Gastrocnemius medialis (tissue), 4 donors: ENCODE measurements around the gene CD2BP2. TPM values are rescaled to one million over a fixed set of nuclear protein-coding genes. Genes with fewer than 3 reads are reported as not detected.
"Not testable (repeated sequence)": the region's sequence is repeated elsewhere in the genome, so short reads cannot be mapped to it uniquely, and the experiment has no call there.

Experiments
- ATAC-seq, 2 donors: fragments of 150-250 bp; one replicate each; pipeline ENCODE4 v1.9.1; 2016
- DNase-seq, 2 donors: peaks; one replicate each; pipeline ENCODE4 v3.0.0-alpha.2; 2019
- H3K27ac ChIP-seq, 4 donors: fragments of 200-600 bp; sonication (generic); 1 replicate in 1 of 4; 2 replicates in 3 of 4; pipeline ENCODE4 v1.5.1; 2016 to 2018; ENCODE audit warnings: mild to moderate bottlenecking in 2 of 4, moderate library complexity in 1 of 4
- H3K27me3 ChIP-seq, 3 donors: fragments of 200-600 bp; sonication (generic) in 2 of 3; 1 replicate in 1 of 3; 2 replicates in 2 of 3; pipeline versions ENCODE4 v1.5.1 to v1.6.0; 2016 to 2019; ENCODE audit warnings: mild to moderate bottlenecking in 1 of 3, moderate library complexity in 1 of 3
- H3K36me3 ChIP-seq, 2 donors: fragments of 200-600 bp; sonication (generic) in 1 of 2; one replicate each; pipeline ENCODE4 v1.5.1; 2017 to 2018
- H3K4me1 ChIP-seq, 2 donors: fragments of 200-600 bp; sonication (generic) in 1 of 2; one replicate each; pipeline ENCODE4 v1.5.1; 2016 to 2017; ENCODE audit warnings: mild to moderate bottlenecking in 2 of 2
- H3K4me3 ChIP-seq, 4 donors: fragments of 200-600 bp; sonication (generic) in 3 of 4; 1 replicate in 1 of 4; 2 replicates in 3 of 4; pipeline ENCODE4 v1.5.1; 2016 to 2019; ENCODE audit warnings: mild to moderate bottlenecking in 2 of 4
- H3K9me3 ChIP-seq, 3 donors: fragments of 200-600 bp; sonication (generic) in 2 of 3; 1 replicate in 1 of 3; 2 replicates in 2 of 3; pipeline ENCODE4 v1.5.1; 2016 to 2019
- in situ Hi-C, 4 donors: fragments of 200-750 bp; cut with MboI; loops; one replicate each; pipeline versions ENCODE4 v1.15.0 to v1.8.0; 2017; ENCODE audit warnings: low sequenced_read_pairs in 4 of 4
- intact Hi-C: fragments of 100-400 bp; cut with DNase I; formaldehyde crosslinking; loops from one replicate; pipeline ENCODE4 v1.15.1; 2023; ENCODE audit warnings: low total_unique reads
- total RNA-seq, 4 donors: library from RNA; depleted of rRNA; stranded (reverse); fragments of >200 nt; gene quantifications; one replicate each; pipeline versions ENCODE4 v1.1.0 to v1.2.3, GENCODE V29; 2016

CD2BP2 gene
- total RNA-seq, 4 donors from 2014 or later: 33.4 to 53.8 (median 40.9) TPM

DNA sequence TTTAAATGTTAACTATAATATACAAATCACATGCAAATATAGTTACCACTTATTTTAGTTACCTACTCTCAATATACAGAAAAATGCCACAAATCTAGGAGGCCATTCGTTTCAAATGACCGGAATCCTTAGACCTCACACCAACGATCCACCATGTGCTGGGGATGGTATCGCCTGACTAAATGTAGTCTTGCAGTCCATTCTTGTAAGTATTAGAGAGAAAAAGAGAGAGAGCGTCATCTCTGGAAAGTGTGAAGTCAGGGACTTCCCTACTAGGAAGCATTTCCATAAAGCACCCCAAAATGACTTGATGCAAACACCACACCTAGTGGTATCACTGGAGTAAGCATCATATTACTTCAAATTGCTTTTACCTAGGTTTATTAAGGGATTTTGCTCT is 45.9 kb downstream of the CD2BP2 start:
- H3K9me3 ChIP-seq, intact Hi-C loops, DNase-seq, ATAC-seq, H3K4me3 ChIP-seq, H3K36me3 ChIP-seq, in situ Hi-C loops, H3K27me3 ChIP-seq: not testable (repeated sequence)
- peak overlapping the region in 2 of 4 donors; percentile 14 to 41 for H3K27ac ChIP-seq
- H3K4me1 ChIP-seq: peaks cover 8 to 15% of the 10 kb centered on the region in 2 donors

Other genes starting within 250 kb of the CD2BP2 start
- gene GDPD3, start 241.8 kb downstream of the CD2BP2 start, total RNA-seq: under 1 TPM in 2 of 4 donors, not detected in 2; 0.29 to 0.66 TPM
- gene MAPK3, start 232.1 kb downstream of the CD2BP2 start, total RNA-seq: 10 to 100 TPM; 28.6 to 48.7 (median 38.0) TPM
- gene CORO1A, start 171.7 kb downstream of the CD2BP2 start, total RNA-seq: 1 to 10 TPM in 3 of 4 donors, under 1 TPM in 1; 0.44 to 8.9 (median 5.8) TPM
- gene BOLA2B, start 161.6 kb downstream of the CD2BP2 start, total RNA-seq: 100 to 1,000 TPM in 3 of 4 donors, 10 to 100 TPM in 1; 96.7 to 228 (median 140) TPM
- gene SLX1A, start 161.4 kb downstream of the CD2BP2 start, total RNA-seq: 100 to 1,000 TPM in 1 of 4 donors, 10 to 100 TPM in 3; 23.6 to 103 (median 45.7) TPM
- 10 to 100 TPM in 1 of 4 donors, 1 to 10 TPM in 2, not detected in 1; 4.9 to 11.3 (median 9.2) TPM for gene SULT1A3, start 156.1 kb downstream of the CD2BP2 start, total RNA-seq
- 10 to 100 TPM in 1 of 4 donors, 1 to 10 TPM in 1, under 1 TPM in 2; 0.62 to 10.4 (median 0.91) TPM for gene NPIPB13, start 106.8 kb downstream of the CD2BP2 start, total RNA-seq
- gene TBC1D10B, start 15.2 kb upstream of the CD2BP2 start, total RNA-seq: 10 to 100 TPM; 35.3 to 52.6 (median 43.6) TPM
- gene MYL11, start 19.5 kb upstream of the CD2BP2 start, total RNA-seq: 1,000 to 10,000 TPM; 1,053 to 4,879 (median 1,942) TPM
- under 1 TPM in 1 of 4 donors, not detected in 3; 0.65 TPM for gene SEPTIN1, start 27.3 kb upstream of the CD2BP2 start, total RNA-seq
- gene ZNF48, start 40.1 kb upstream of the CD2BP2 start, total RNA-seq: 10 to 100 TPM in 2 of 4 donors, 1 to 10 TPM in 2; 4.4 to 12.7 (median 8.7) TPM
- gene ZNF771, start 52.3 kb upstream of the CD2BP2 start, total RNA-seq: 10 to 100 TPM; 16.7 to 34.1 (median 24.7) TPM
- 10 to 100 TPM; 11.8 to 32.6 (median 17.8) TPM for gene DCTPP1, start 74.7 kb upstream of the CD2BP2 start, total RNA-seq
- gene SEPHS2, start 90.6 kb upstream of the CD2BP2 start, total RNA-seq: 10 to 100 TPM; 23.7 to 29.5 (median 27.4) TPM
- 1 to 10 TPM in 1 of 4 donors, under 1 TPM in 2, not detected in 1; 0.16 to 1.9 (median 0.86) TPM for gene ITGAL, start 117.4 kb upstream of the CD2BP2 start, total RNA-seq
- 100 to 1,000 TPM in 1 of 4 donors, 10 to 100 TPM in 3; 39.8 to 118 (median 69.8) TPM for gene ZNF768, start 171.3 kb upstream of the CD2BP2 start, total RNA-seq
- 10 to 100 TPM in 3 of 4 donors, 1 to 10 TPM in 1; 8.6 to 17.5 (median 13.1) TPM for gene ZNF747, start 179.6 kb upstream of the CD2BP2 start, total RNA-seq
- 1 to 10 TPM; 3.7 to 5.5 (median 4.9) TPM for gene ZNF764, start 203.1 kb upstream of the CD2BP2 start, total RNA-seq
- 10 to 100 TPM; 11.0 to 38.2 (median 18.5) TPM for gene ZNF688, start 216.4 kb upstream of the CD2BP2 start, total RNA-seq
- gene ZNF785, start 230.4 kb upstream of the CD2BP2 start, total RNA-seq: 1 to 10 TPM in 2 of 4 donors, under 1 TPM in 2; 0.70 to 3.2 (median 1.0) TPM